Endodermal cell (in vitro differentiated cells): ENCODE data around the gene ATAD3A. TPM values are rescaled to one million over a fixed set of nuclear protein-coding genes. Genes with fewer than 3 reads are reported as not detected.

ENCODE experiments used
- DNase-seq: peaks from one replicate; pipeline ENCODE4 v3.0.0-alpha.2; 2017
- H3K27ac ChIP-seq: 2 replicates; pipeline ENCODE4 v1.5.1; 2013; ENCODE audit warnings: mild to moderate bottlenecking, low read depth, low read length, moderate library complexity
- H3K27me3 ChIP-seq: 2 replicates; pipeline ENCODE4 v1.6.1; 2013; ENCODE audit warnings: mild to moderate bottlenecking, low read length, moderate library complexity; ENCODE audit not compliant: insufficient read depth, control insufficient read depth, poor library complexity, severe bottlenecking
- H3K36me3 ChIP-seq: 2 replicates; pipeline ENCODE4 v1.7.0; 2013; ENCODE audit warnings: mild to moderate bottlenecking, low read length, moderate library complexity; ENCODE audit not compliant: control insufficient read depth, insufficient read depth
- H3K4me1 ChIP-seq: one replicate; pipeline ENCODE4 v1.7.0; 2013; ENCODE audit warnings: low read length; ENCODE audit not compliant: control insufficient read depth, insufficient read depth
- H3K4me3 ChIP-seq: 2 replicates; pipeline ENCODE4 v1.5.1; 2013; ENCODE audit warnings: mild to moderate bottlenecking, low read length, moderate library complexity
- H3K9ac ChIP-seq: 2 replicates; pipeline ENCODE4 v1.6.1; 2013; ENCODE audit warnings: mild to moderate bottlenecking, low read length, moderate library complexity; ENCODE audit not compliant: poor library complexity, severe bottlenecking; ENCODE audit errors: extremely low read depth
- H3K9me3 ChIP-seq: 2 replicates; pipeline ENCODE4 v1.6.1; 2013; ENCODE audit warnings: mild to moderate bottlenecking, low read length, moderate library complexity; ENCODE audit not compliant: control insufficient read depth
- H3K27ac Mint-ChIP-seq: 2 replicates; pipeline ENCODE4 v1.8.0; 2020; ENCODE audit warnings: mixed read lengths
- H3K27me3 Mint-ChIP-seq: 2 replicates; pipeline ENCODE4 v1.8.0; 2021; ENCODE audit warnings: mild to moderate bottlenecking, mixed read lengths; ENCODE audit not compliant: insufficient read depth
- H3K36me3 Mint-ChIP-seq: 2 replicates; pipeline ENCODE4 v1.8.0; 2020; ENCODE audit warnings: low read depth, mixed read lengths
- H3K4me1 Mint-ChIP-seq: 2 replicates; pipeline ENCODE4 v1.8.0; 2020; ENCODE audit warnings: mixed read lengths
- H3K4me3 Mint-ChIP-seq: 2 replicates; pipeline ENCODE4 v1.8.0; 2020; ENCODE audit warnings: mild to moderate bottlenecking, moderate library complexity, mixed read lengths
- H3K9me3 Mint-ChIP-seq: 2 replicates; pipeline ENCODE4 v1.8.0; 2020; ENCODE audit warnings: mild to moderate bottlenecking, mixed read lengths
- WGBS, 2 experiments: methylation state at CpG; one replicate each; pipeline versions ENCODE4 v1.1.5 to v1.1.7; 2013; ENCODE audit warnings: missing lambda C conversion rate in 2 of 2, mixed read lengths in 1 of 2; ENCODE audit not compliant: insufficient coverage in 1 of 2, insufficient read length in 1 of 2; 5-methylcytosine and 5-hydroxymethylcytosine counted together
- total RNA-seq, 2 donors: library from RNA; stranded (reverse); fragmentation: NEBNext Ultra II Directional in 1 of 2; extraction: Animal tissue kit (Norgen Biotek cat#: 25700) in 1 of 2; gene quantifications; 2 replicates in 1 of 2; 3 replicates in 1 of 2; pipeline ENCODE4 v1.2.1, GENCODE V29; 2021
- TF ChIP-seq, protein P1 (sequence below): fragments of 200-600 bp; sonication (generic); conservative IDR thresholded peaks from 2 replicates; pipeline ENCODE4 v1.5.0; 2021; ENCODE audit warnings: antibody characterized with exemption, mild to moderate bottlenecking

ATAD3A gene
- total RNA-seq, 2 donors from 2014 or later = 42.8 to 47.6 TPM

GRCh38 chr1:1561801-1562470 lies 50.0 kb downstream of the ATAD3A start:
- H3K4me3 Mint-ChIP-seq = no peak overlapping the region
- peaks cover 1% of the 10 kb centered on the region for H3K4me1 Mint-ChIP-seq
- H3K27me3 Mint-ChIP-seq = no peaks in the 10 kb centered on the region
- peaks cover 1% of the 10 kb centered on the region for H3K9me3 Mint-ChIP-seq
- DNase-seq = no peak
- H3K27ac Mint-ChIP-seq = peak overlapping the region; percentile 58
- H3K9ac ChIP-seq = no peak overlapping the region
- H3K36me3 ChIP-seq = peaks cover 67% of the 10 kb centered on the region
- no peak overlapping the region for H3K4me3 ChIP-seq
- no peaks in the 10 kb centered on the region for H3K4me1 ChIP-seq
- H3K36me3 Mint-ChIP-seq = peaks cover 51% of the 10 kb centered on the region
- TF ChIP-seq, protein P1, sequence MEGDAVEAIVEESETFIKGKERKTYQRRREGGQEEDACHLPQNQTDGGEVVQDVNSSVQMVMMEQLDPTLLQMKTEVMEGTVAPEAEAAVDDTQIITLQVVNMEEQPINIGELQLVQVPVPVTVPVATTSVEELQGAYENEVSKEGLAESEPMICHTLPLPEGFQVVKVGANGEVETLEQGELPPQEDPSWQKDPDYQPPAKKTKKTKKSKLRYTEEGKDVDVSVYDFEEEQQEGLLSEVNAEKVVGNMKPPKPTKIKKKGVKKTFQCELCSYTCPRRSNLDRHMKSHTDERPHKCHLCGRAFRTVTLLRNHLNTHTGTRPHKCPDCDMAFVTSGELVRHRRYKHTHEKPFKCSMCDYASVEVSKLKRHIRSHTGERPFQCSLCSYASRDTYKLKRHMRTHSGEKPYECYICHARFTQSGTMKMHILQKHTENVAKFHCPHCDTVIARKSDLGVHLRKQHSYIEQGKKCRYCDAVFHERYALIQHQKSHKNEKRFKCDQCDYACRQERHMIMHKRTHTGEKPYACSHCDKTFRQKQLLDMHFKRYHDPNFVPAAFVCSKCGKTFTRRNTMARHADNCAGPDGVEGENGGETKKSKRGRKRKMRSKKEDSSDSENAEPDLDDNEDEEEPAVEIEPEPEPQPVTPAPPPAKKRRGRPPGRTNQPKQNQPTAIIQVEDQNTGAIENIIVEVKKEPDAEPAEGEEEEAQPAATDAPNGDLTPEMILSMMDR = no peak
- H3K27ac ChIP-seq = no peak overlapping the region
- no peaks in the 10 kb centered on the region for H3K27me3 ChIP-seq
- H3K9me3 ChIP-seq = peaks cover 6% of the 10 kb centered on the region
- 96 to 97% methylated on average over 9 to 15 of the region's 15 CpGs for WGBS, 2 experiments

DNA sequence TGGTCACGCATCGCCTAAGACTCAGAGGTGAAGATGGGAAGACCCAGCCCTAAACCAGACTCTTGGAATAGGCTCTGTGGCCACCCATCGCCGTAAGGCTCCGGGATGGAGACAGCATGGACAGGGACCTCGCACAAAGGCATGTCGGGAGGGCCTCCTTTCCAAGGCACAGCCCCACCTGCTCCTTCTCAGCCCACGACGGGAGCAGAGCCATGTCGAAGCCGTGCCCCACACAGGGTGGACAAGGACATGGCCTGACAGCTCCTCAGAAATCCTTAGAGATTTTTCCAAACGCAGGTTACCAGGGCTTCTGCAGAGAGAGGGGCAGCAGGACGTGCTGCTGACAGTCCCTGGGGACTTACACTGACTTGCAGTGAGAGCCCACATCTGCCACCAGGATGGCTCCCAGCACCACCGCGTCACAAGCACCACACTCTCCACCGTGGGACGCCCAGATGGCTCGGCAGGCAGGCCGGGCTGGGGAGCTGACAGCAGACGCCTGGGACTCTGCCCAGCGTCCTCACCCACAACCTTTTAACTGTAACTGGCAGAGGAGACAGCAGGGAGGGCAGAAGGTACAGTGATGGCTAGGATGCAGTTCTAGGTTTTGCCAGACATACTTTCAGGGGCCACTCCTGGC lies 50.7 kb downstream of the ATAD3A start:
- H3K27ac Mint-ChIP-seq = no peak overlapping the region
- peaks cover under 1% of the 10 kb centered on the region for H3K4me1 Mint-ChIP-seq
- H3K36me3 ChIP-seq = peaks cover 73% of the 10 kb centered on the region
- DNase-seq = no peak
- H3K4me3 ChIP-seq = no peak overlapping the region
- TF ChIP-seq, protein P1 = no peak
- H3K27ac ChIP-seq = no peak overlapping the region
- H3K4me3 Mint-ChIP-seq = no peak overlapping the region
- no peak overlapping the region for H3K9ac ChIP-seq
- peaks cover 6% of the 10 kb centered on the region for H3K9me3 ChIP-seq
- H3K27me3 Mint-ChIP-seq = no peaks in the 10 kb centered on the region
- no peaks in the 10 kb centered on the region for H3K4me1 ChIP-seq
- 94 to 95% methylated on average over 16 to 21 of the region's 21 CpGs for WGBS, 2 experiments
- peaks cover 56% of the 10 kb centered on the region for H3K36me3 Mint-ChIP-seq
- H3K9me3 Mint-ChIP-seq = peaks cover 1% of the 10 kb centered on the region
- no peaks in the 10 kb centered on the region for H3K27me3 ChIP-seq

DNA sequence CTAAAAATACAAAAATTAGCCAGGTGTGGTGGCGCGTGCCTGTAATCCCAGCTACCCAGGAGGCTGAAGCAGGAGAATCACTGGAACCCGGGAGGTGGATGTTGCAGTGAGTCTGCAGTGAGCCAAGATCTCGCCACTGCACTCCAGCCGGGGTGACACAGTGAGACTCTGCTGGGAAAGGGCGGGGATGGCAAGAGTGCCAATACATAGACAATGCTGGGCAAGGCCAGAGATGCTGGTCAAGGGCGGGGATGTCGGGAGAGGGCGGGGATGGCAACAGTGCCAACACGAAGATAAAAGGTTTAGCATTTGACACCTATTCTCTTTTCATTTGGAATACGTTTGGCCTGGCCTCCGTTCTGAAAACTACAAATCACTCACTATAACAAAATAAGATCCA lies 51.7 kb downstream of the ATAD3A start:
- Histone ChIP-seq H3K27me3 (no peaks in the 10 kb centered on the region), H3K36me3 (peaks cover 67% of the 10 kb centered on the region), H3K4me3 (no peak overlapping the region), H3K27ac (no peak overlapping the region), H3K9ac (no peak overlapping the region), H3K4me1 (no peaks in the 10 kb centered on the region), H3K9me3 (peaks cover 6% of the 10 kb centered on the region)
- Mint-ChIP-seq H3K4me1 (no peaks in the 10 kb centered on the region), H3K9me3 (peaks cover 1% of the 10 kb centered on the region), H3K27ac (no peak overlapping the region), H3K4me3 (no peak overlapping the region), H3K27me3 (no peaks in the 10 kb centered on the region), H3K36me3 (peaks cover 56% of the 10 kb centered on the region)
- no peak for DNase-seq
- WGBS, 2 experiments = 93 to 97% methylated on average over 12 of the region's 12 CpGs
- TF ChIP-seq, protein P1 = no peak
